Ishikawa (cell line): ENCODE measurements around the gene BEAN1.

ENCODE experiments used
- CEBPB ChIP-seq: IDR thresholded peaks from 2 replicates; pipeline ENCODE4 v1.6.1; 2012
- EP300 ChIP-seq: IDR thresholded peaks from 2 replicates; pipeline ENCODE4 v1.6.1; 2012; ENCODE audit warnings: borderline replicate concordance
- MAX ChIP-seq: IDR thresholded peaks from 2 replicates; pipeline ENCODE4 v1.6.1; 2012
- NFIC ChIP-seq: IDR thresholded peaks from 2 replicates; pipeline ENCODE4 v1.6.1; 2012
- REST ChIP-seq: IDR thresholded peaks from 2 replicates; pipeline ENCODE4 v1.6.1; 2012; ENCODE audit warnings: low read depth, mild to moderate bottlenecking
- TCF12 ChIP-seq: IDR thresholded peaks from 2 replicates; pipeline ENCODE4 v1.6.1; 2012; ENCODE audit warnings: low read depth

DNA sequence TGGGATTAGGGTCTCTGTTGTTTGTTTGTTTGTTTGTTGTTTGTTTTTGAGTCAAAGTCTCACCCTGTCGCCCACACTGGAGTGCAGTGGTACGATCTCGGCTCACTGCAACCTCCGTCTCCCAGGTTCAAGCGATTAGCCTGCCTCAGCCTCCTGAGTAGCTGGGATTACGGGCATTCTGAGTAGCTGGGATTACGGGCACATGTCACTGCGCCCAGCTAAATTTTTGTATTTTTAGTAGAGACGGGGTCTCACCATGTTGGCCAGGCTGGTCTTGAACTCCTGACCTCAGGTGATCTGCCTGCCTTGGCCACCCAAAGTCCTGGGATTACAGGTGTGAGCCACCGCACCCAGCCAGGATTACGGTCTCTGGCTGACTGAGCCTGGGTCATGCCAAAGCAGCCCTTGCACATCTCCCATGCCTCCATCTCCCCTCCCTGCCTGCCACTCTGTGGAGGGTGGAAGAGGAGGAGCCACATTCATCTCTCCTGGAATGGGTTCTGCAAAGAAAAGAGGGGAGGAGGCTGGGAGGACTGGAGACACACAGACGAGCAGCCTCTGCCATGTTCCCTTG is 59.2 kb downstream of the BEAN1 start:
- TF ChIP-seq EP300 (no peak), REST (no peak), CEBPB (no peak), TCF12 (no peak), MAX (no peak), NFIC (no peak)
